HG02884 (cell line): ENCODE data around the gene PLTP.
A peak's percentile ranks its signal among the peaks of the same experiment; 100 is the strongest.
"Not testable (repeated sequence)": the region's sequence is repeated elsewhere in the genome, so short reads cannot be mapped to it uniquely, and the experiment has no call there.

ENCODE experiments used
- ATAC-seq: cut with Tn5 transposase; IDR thresholded peaks from one replicate; pipeline ENCODE4 v1.9.1; 2021; ENCODE audit warnings: mild to moderate bottlenecking, moderate library complexity; ENCODE audit not compliant: unreplicated experiment

The PLTP gene

GRCh38 chr20:45944965-45945677 lies 33.2 kb upstream of the PLTP start:
- ATAC-seq = no peak

DNA sequence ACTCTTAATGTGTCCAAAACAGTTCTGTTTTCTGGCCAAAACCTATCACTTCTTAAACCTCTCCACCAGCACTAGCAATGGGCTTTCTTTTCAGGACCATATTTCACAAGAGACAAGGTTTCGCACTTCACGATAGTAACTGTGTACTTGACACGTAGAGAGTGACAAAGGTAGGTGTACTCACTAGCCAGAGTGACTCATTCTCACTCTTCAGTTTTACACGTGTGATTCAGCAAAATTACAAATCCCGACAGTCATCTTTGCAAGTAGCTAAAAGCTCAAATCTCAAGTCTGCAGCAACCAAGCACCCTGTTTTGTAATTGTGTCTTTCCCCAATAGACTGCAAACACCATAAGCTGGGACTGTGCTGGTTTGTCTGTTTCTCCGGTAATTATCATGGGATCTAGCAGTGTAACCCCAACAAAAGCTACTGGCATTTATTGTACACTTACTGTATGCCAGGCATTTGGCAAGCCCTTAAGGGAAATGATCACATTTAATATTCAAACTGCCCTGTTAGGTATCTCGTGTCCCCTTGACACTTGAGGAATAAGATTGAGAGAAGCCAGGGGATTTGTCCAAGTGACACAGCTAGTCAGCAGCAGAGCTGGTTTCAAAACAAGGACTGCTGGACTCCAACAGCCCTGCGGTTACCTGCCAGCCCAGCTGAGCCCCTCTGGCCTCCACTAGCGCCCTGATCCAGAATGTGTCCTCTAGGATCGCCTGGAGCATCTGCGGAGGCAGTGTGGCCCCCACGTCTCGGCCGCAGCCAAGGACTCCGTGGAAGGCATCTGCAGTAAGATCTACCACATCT lies 32.4 kb upstream of the PLTP start:
- no peak for ATAC-seq

- ATAC-seq = no peak
Observed at GRCh38 chr20:45943613-45944012, 31.7 kb upstream of the PLTP start.

DNA sequence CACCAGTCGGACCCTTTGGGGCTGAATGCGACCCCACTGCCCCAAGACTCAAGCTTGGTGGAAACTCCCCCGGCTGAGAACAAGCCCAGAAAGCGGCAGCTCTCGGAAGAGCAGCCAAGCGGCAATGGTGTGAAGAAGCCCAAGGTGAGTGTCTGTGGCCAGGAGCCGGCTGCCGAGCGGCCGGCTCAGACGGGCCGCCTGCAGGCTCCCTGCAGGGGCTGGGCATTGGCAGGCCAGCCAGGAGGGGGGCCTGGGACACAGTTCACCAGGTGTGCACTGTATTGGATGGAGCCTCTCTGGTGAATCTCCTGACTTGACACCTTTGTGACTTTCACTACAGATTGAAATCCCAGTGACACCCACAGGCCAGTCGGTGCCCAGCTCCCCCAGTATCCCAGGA lies 28.5 kb upstream of the PLTP start:
- ATAC-seq = no peak

DNA sequence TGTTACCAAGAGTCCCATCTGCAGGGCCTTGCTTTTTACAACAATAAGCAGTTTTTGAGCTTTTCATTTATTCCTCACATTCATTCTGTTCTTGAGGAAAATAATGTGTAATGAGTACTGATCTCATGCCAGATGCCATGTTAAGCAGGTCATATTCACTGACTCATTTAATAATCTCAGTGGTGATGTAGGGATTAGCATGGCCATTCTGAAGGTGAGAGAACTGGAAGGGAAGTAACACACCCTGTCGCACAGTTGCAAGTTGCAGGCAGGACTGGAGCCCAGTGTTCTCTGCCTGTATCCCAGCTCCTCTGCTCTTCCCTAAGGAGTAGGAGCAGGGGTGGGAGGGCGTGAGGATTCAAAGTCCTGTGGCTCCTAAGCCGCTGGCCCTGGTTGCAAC lies 28.1 kb upstream of the PLTP start:
- ATAC-seq = no peak

DNA sequence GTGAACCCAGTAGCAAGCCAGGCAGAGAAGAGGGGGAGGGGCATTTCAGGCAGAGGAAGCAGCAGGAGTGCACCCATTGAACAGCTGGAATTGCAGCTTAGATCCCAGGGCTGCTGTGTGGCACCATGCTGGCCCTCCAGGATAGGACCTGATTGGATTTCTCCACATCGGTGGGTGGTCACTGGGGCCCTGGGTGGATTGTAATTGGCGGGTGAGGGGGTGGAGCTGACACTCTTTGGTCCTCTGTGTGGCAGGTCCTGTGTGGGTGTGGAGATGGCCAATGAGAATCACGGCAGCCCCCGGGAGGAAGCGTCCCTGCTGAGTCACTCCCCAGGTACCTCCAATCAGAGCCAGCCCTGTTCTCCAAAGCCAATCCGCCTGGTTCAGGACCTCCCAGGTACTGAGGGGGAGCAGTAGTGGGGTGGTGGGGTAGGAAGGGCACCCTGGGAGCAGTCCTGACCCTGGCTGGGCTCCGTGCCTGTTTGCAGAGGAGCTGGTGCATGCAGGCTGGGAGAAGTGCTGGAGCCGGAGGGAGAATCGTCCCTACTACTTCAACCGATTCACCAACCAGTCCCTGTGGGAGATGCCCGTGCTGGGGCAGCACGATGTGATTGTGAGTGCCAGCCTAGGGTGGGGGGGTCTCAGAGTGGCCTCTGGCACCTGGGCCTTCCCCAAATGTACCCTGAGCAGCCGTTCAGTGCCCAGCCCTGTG lies 26.9 kb upstream of the PLTP start:
- ATAC-seq = no peak

GRCh38 chr20:45937765-45938164 lies 25.8 kb upstream of the PLTP start:
- ATAC-seq = no peak

DNA sequence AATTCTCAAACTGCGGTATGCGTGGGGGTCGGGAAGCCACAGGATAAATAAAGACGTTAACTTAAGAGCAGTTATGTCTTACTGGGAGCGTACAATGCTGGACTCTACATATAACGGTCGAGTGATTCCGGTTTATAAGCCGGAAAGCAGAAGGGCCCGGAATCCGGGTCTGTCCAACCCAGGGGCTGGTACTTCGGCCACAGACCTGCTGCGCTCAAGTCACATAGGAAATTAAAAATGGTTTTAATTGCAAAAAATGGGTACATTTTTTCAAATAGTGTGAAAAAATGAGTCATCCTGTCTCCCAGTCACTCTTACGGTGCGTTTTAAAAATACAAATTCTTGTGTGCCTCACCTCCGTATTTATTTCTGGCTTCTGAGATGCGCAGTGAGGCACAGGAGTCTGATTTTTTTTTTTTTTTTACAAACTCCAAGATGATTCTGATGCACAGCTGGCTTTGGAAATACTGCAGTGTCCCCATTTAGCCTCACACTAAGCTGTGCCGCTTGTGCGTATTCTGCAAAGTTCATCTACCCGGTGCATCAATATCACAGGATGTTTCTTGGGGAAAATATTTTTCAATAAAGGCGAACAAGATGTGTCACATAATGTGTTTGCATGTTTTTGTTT lies 23.6 kb upstream of the PLTP start:
- peak; percentile 12 for ATAC-seq

DNA sequence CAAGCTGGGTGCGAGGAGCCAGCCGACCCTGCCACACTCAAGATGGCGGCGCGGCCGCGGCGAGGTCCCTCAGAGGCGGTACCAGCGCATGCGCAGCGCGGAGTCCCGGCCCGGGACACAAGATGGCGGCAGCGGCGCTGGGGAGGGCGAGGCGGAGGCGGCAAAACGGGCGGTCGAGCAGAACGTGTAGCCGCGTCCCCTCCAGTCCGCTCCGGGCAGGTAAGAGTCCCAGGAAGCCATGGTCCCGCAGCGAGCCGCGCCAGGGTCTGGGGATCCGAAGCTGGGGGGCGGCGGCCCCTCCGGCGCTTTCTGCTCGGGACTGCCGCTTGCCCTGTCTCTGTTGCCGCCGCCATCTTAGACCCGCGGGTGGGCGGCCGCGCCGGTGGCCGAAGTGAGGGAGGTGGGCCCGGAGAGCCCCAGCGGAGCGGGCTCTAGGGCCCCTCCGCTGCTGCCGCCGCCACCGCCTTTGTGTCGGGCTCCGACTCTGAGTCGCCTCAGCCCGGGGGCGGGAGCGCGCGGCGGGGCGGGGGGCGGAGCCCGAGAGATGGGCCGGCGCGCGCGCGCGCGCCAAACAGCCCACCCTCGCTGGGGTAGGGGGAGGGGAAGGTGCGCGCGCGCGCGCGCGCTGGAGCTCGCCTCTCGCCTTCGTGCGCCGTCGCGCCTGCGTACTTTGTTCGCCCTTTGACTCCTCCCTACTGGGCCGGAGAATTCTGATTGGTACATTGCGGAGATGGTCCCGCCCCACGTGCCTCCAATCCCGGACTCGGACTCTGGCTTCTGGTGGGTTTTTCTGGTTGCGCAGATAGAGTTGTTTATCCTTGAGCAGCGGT lies 22.8 kb upstream of the PLTP start, which contains the start of gene PCIF1:
TSS of gene PCIF1 (plus strand) at position 98 of the 830 bp plus-strand sequence. CDS start 4,317 bp downstream, outside the sequence.
- ATAC-seq = peak; percentile 68

DNA sequence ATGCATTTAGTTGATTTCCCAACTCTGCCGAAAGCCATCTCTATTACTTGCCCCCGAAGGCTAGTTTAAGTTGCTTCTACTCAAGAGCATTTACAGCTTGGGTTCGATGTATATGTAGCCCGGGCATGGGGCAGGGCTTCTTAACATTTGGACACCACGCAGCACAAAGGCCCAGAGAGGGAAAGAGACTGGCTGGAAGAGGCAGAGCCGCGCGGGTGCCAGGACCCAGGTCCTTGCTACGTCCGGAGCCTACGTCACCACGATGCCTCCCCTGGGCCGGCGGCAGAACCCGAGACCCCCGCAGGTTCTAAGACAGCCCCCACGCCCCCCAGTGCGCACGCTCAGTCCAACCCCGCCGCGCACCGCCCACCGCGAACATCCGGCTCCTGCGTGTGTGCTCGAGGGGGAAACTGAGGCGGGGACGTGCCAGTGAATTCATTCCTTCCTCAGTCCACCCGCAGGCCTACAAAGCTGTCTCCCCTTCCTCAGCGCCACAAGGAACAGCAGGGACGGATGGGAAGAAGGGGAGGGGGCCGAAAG lies 22.2 kb upstream of the PLTP start:
- peak; percentile 15 for ATAC-seq

DNA sequence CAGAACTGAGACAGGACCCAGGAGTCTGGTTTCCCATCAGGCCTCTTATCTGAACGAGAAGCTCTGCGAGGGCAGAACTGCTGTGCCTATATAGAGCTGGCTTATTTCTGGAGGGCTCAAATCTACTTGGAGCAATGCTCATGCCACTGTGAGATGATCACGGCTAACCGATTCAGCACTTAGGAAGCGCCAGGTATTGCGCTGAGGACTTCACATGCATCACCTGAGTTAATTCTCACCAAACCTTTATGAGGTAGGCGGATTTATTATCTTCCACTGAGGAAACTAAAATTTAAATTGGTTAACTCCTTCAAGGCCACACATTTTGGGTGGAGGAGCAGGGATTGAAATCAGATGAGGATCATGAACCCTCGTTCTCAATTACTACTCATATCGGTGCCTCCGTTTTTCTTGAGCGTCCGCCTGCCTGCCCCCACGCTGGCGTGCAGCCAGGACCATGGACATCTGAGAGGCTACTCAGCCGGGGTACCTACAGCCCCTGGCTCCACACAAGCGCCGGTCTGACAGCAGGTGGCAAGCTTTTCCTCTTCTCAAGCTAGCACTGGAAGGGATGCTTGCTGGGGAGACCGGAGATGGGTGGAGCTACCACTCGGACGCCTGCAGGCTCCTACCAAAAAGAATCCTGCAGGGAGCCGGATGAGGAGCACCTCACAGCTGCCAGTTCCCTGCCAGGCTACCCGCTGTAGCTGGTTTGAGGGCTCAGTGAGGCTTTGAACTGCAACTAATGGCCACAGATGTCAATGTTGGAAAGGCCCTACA lies 21.5 kb upstream of the PLTP start:
- ATAC-seq = no peak

- not testable (repeated sequence) for ATAC-seq
Observed at GRCh38 chr20:45931680-45932079, 19.7 kb upstream of the PLTP start.

DNA sequence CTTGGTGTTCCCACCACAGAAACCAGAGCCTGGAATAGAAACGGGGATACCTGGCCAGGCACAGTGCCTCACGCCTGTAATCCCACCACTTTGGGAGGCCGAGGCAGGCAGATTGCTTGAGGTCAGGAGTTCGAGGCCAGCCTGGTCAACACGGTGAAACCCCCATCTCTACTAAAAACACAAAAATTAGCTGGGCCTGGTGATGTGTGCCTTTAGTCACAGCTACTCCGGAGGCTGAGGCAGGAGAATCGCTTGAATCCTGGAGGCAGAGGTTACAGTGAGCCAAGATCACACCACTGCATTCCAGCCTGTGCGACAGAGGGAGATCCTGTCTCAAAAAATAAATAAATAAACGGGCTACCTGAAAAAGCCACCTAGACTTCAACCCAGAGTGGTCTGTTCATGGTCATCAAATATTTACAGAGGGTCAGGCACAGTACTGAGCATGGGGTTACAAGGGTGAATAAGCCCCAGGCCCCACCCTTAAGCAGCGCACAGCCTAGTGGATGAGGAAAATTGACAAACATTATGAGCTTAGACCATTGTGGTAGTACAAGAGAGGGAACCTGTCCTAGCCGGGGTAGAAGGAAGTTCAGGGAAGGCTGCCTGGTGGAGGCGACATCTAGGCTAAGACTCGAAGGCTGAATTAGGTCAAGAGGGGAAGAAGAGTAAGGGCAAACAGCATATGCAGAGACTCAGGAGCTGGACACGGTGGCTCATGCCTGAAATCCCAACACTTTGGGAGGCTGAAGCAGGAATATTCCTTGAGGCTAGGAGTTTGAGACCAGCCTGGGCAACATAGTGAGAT lies 15.3 kb upstream of the PLTP start:
- no peak for ATAC-seq

DNA sequence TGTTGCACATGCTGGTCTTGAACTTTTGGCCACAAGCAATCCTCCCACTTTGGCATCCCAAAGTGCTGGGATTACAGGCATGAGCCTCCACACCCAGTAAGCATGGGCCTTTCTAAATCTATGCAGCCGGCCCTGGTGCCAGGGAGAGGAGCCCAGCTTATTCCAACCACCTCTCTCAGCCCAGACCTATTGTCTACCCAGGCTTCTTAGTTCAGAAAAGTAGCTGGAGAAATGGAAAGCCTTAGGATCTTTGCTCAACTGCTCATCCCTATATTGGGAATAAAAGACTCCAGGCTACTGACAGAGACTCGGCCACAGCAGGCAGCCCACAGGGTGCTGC lies 14.7 kb upstream of the PLTP start:
- no peak for ATAC-seq

DNA sequence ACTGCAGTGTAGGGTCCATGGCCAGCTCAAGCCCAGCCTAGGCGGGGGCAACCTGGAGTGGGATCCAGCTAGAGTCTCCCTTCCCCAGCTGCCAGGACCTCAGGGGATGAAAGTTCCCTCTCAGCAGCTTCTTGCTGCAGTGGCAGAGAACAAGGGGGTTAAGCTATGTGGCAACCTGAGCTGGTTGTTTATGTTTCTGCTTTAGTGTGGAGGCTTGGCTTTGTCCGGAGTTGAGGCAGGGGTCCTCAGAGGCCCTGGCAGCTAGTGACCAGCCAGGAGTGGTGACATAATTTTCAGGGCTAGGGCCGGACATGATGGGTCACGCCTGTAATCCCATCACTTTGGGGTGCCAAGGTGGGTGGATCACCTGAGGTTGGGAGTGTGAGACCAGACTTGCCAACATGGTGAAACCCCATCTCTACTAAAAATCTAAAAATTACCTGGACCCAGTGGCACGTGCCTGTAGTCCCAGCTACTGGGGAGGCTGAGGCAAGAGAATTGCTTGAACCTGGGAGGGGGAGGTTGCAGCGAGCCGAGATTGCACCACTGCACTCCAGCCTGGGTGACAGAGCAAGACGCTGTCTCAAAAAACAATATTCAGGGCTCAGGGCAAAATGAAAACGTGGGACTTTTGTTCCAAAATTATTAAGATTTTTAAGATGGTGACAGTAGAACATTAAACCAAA lies 14.0 kb upstream of the PLTP start:
- no peak for ATAC-seq

GRCh38 chr20:45924391-45925261 lies 12.7 kb upstream of the PLTP start:
- ATAC-seq = no peak
